MCF 10A (cell line): ENCODE measurements around the gene VPS45. TPM values are rescaled to one million over a fixed set of nuclear protein-coding genes. Genes with fewer than 3 reads are reported as not detected.
"Not testable (repeated sequence)": the region's sequence is repeated elsewhere in the genome, so short reads cannot be mapped to it uniquely, and the experiment has no call there.

Experiments
- BruUV-seq: library from RNA; stranded (reverse); fragments of 400-500 nt; replicated peaks from 2 replicates; lab custom pipeline; 2021; lab: Mats Ljungman, UMichigan
- CTCF ChIA-PET: fragments of 300-600 bp; sonication (Branson Sonifier 250); formaldehyde crosslinking; extraction: SDS; loops from one replicate; lab custom pipeline; 2021; ENCODE audit warnings: antibody characterized with exemption, inconsistent platforms; lab: Yijun Ruan, JAX
- POLR2A ChIA-PET: fragments of 300-600, 350-650 bp; sonication (Branson Sonifier 250); formaldehyde crosslinking; extraction: SDS; loops from one replicate; lab custom pipeline; 2020; ENCODE audit warnings: antibody characterized with exemption, inconsistent platforms; lab: Yijun Ruan, JAX
- DNase-seq: peaks from one replicate; pipeline ENCODE4 v3.0.0-alpha.2; 2018; ENCODE audit not compliant: unreplicated experiment
- H3K27ac Mint-ChIP-seq: one replicate; pipeline ENCODE4 v1.8.0; 2022; ENCODE audit warnings: mild to moderate bottlenecking, low read depth, mixed read lengths; ENCODE audit not compliant: unreplicated experiment
- H3K27me3 Mint-ChIP-seq: one replicate; pipeline ENCODE4 v1.8.0; 2022; ENCODE audit warnings: mixed read lengths; ENCODE audit not compliant: insufficient read depth, unreplicated experiment
- H3K36me3 Mint-ChIP-seq: one replicate; pipeline ENCODE4 v1.8.0; 2022; ENCODE audit warnings: mild to moderate bottlenecking, moderate library complexity, mixed read lengths; ENCODE audit not compliant: insufficient read depth, unreplicated experiment
- H3K4me1 Mint-ChIP-seq: one replicate; pipeline ENCODE4 v1.8.0; 2022; ENCODE audit warnings: mixed read lengths; ENCODE audit not compliant: insufficient read depth, unreplicated experiment
- H3K4me3 Mint-ChIP-seq: one replicate; pipeline ENCODE4 v1.8.0; 2022; ENCODE audit warnings: mild to moderate bottlenecking, moderate library complexity, mixed read lengths; ENCODE audit not compliant: unreplicated experiment
- H3K9me3 Mint-ChIP-seq: one replicate; pipeline ENCODE4 v1.8.0; 2022; ENCODE audit warnings: mixed read lengths; ENCODE audit not compliant: unreplicated experiment
- intact Hi-C: fragments of 100-400 bp; cut with micrococcal nuclease; formaldehyde crosslinking; loops from 2 replicates; pipeline ENCODE4 v1.14.1; 2022
- total RNA-seq: library from RNA; stranded (reverse); gene quantifications from 2 replicates; pipeline ENCODE4 v1.2.3, GENCODE V29; 2022
- TF ChIP-seq, protein P1 (sequence below): fragments of 200-600 bp; IDR thresholded peaks from one replicate; pipeline ENCODE4 v1.8.0; 2022; ENCODE audit warnings: antibody characterized with exemption, mild to moderate bottlenecking; ENCODE audit not compliant: unreplicated experiment

The VPS45 gene
- total RNA-seq, 1 experiment from 2014 or later = 35.1 TPM

DNA sequence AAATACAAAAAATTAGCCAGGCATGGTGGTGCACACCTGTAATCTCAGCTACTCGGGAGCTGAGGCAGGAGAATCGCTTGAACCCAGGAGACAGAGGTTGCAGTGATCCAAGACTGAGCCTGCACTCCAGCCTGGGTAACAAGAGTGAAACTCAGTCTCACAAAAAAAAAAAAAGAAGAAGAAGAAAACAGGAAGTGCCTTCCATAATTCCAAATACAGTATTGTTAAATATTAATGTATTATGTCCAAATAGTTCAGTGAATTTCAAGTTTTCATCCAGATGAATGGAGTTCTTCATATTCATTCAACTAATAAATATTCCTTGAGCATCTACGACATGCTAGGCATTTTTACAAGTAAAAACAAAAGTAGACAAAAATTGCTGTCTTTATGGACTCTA, 115.5 kb downstream of the VPS45 start:
- H3K9me3 Mint-ChIP-seq = no peaks in the 10 kb centered on the region
- TF ChIP-seq, protein P1, sequence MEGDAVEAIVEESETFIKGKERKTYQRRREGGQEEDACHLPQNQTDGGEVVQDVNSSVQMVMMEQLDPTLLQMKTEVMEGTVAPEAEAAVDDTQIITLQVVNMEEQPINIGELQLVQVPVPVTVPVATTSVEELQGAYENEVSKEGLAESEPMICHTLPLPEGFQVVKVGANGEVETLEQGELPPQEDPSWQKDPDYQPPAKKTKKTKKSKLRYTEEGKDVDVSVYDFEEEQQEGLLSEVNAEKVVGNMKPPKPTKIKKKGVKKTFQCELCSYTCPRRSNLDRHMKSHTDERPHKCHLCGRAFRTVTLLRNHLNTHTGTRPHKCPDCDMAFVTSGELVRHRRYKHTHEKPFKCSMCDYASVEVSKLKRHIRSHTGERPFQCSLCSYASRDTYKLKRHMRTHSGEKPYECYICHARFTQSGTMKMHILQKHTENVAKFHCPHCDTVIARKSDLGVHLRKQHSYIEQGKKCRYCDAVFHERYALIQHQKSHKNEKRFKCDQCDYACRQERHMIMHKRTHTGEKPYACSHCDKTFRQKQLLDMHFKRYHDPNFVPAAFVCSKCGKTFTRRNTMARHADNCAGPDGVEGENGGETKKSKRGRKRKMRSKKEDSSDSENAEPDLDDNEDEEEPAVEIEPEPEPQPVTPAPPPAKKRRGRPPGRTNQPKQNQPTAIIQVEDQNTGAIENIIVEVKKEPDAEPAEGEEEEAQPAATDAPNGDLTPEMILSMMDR = no peak
- no peak for DNase-seq
- intact Hi-C loops = no loop called here
- no TSS peak for BruUV-seq
- ChIA-PET CTCF (interaction anchor here (1.0 to 14.8 kb wide), 3 partner anchors 16 to 110 kb away, joined by 3 to 223 read pairs (median 4); no protein-coding TSS in a partner anchor), POLR2A (interaction anchor here (0.7 to 2.1 kb wide), 4 partner anchors 291 to 339 kb away, joined by 3 to 12 read pairs (median 4); a partner anchor contains a TSS)
- H3K27ac Mint-ChIP-seq = peak overlapping the region; percentile 89
- no peaks in the 10 kb centered on the region for H3K27me3 Mint-ChIP-seq
- no peak overlapping the region for H3K4me3 Mint-ChIP-seq
- H3K36me3 Mint-ChIP-seq = no peaks in the 10 kb centered on the region
- H3K4me1 Mint-ChIP-seq = peaks cover 8% of the 10 kb centered on the region

DNA sequence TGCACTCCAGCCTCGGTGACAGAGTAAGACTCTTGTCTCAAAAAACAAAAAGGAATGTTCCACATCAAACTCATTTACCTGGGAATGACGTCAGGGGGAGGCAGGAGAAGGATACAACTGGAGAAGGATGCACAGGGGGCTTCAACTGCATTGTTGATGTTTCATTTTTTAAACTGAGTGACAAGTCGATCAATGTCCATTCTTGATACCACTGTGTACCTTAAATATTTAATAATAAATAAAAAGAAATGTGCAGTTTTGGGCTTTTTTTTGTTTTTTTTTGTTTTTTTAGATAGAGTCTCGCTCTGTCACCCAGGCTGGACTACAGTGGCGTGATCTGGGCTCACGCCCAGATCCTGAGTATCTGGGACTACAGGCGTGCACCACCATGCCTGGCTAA, 117.9 kb downstream of the VPS45 start:
- intact Hi-C loops = no loop called here
- H3K27ac Mint-ChIP-seq = no peak overlapping the region
- no peaks in the 10 kb centered on the region for H3K27me3 Mint-ChIP-seq
- no peak for DNase-seq
- no peaks in the 10 kb centered on the region for H3K9me3 Mint-ChIP-seq
- POLR2A ChIA-PET = interaction anchor here (0.6 to 3.2 kb wide), 5 partner anchors 24 to 301 kb away, joined by 4 to 52 read pairs (median 21); partner anchors contain the start of gene VPS45
- H3K4me1 Mint-ChIP-seq = peaks cover 8% of the 10 kb centered on the region
- H3K4me3 Mint-ChIP-seq = no peak overlapping the region
- no TSS peak for BruUV-seq
- TF ChIP-seq, protein P1 = no peak
- H3K36me3 Mint-ChIP-seq = no peaks in the 10 kb centered on the region
- CTCF ChIA-PET = interaction anchor here (0.6 to 14.8 kb wide), 9 partner anchors 9 to 247 kb away, joined by 3 to 223 read pairs (median 36); partner anchors contain the start of gene VPS45

DNA sequence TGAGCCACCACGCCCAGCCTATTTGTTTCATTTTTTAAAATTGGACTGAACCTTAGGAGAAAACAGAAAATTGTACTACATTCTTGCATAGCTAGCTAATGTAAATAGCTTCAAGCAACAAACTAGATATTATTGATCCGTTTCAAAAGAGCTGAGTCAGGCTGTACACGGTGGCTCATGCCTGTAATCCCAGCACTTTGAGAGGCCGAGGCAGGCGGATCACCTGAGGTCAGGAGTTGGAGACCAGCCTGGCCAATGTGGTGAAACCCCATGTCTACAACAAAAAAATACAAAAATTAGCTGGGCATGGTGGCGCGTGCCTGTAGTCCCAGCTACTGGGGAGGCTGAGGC, 118.8 kb downstream of the VPS45 start:
- ChIA-PET POLR2A (interaction anchor here (0.5 to 3.2 kb wide), 15 partner anchors 15 to 337 kb away, joined by 3 to 52 read pairs (median 4); partner anchors contain the start of gene VPS45), CTCF (interaction anchor here (0.6 to 14.8 kb wide), 39 partner anchors 10 to 380 kb away, joined by 3 to 223 read pairs (median 6); partner anchors contain the start of gene VPS45)
- H3K4me3 Mint-ChIP-seq, H3K27me3 Mint-ChIP-seq, BruUV-seq, H3K9me3 Mint-ChIP-seq, H3K4me1 Mint-ChIP-seq, H3K36me3 Mint-ChIP-seq, H3K27ac Mint-ChIP-seq: not testable (repeated sequence)
- DNase-seq = peak; percentile 23
- intact Hi-C loops = loop anchor here (2.0 kb wide), 1 partner anchor 298 kb away; no protein-coding TSS in a partner anchor

DNA sequence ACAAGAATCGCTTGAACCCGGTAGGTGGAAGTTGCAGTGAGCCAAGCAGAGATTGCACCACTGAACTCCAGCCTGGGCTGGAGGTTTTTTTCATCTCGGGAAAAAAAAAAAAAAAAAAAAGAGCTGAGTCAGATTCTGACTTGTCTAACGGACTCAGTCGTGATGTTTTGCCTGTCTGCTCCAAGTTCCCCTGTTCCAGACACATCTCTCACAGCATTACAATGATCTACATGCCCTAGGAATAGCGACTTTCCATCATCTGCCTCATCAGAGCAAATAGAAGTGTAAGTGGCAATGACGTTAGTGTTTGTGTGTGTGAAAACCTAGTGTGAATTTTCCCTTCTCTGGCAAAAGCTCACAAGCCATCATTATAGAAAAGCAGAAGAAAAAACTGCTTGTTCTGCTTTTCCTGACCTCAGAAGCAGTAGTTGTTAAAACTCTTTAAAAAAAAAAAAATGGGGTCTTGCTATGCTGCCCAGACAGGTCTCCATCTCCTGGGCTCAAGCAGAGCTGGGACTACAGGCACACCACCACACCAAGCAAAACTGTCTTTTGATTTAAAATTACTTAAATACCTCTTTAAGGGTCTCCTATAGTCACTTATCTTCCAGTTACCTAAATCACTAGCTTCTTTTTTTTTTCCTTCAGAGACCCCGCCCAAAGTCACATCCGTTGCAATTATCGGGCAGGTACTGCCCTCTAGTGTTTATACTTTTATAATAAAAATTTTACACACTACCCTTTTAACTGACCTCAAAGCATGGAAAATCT, 119.4 kb downstream of the VPS45 start:
- no TSS peak for BruUV-seq
- DNase-seq = peak; percentile 74
- ChIA-PET CTCF (interaction anchor here (0.6 to 14.8 kb wide), 66 partner anchors 9 to 817 kb away, joined by 3 to 223 read pairs (median 5); partner anchors contain the start of genes MTMR11 and VPS45), POLR2A (interaction anchor here (0.5 to 3.2 kb wide), 24 partner anchors 8 to 343 kb away, joined by 3 to 52 read pairs (median 4); partner anchors contain the start of genes MTMR11 and VPS45)
- no peaks in the 10 kb centered on the region for H3K9me3 Mint-ChIP-seq
- no peak overlapping the region for H3K4me3 Mint-ChIP-seq
- TF ChIP-seq, protein P1 = peak; percentile 67
- intact Hi-C loops = loop anchor here (1.0 to 2.0 kb wide), 3 partner anchors 114 to 298 kb away; no protein-coding TSS in a partner anchor
- no peak overlapping the region for H3K27ac Mint-ChIP-seq
- H3K36me3 Mint-ChIP-seq = no peaks in the 10 kb centered on the region
- H3K4me1 Mint-ChIP-seq = peaks cover 9% of the 10 kb centered on the region
- no peaks in the 10 kb centered on the region for H3K27me3 Mint-ChIP-seq
